ENCODE results near the gene ALX3. TPM values are rescaled to one million over a fixed set of nuclear protein-coding genes. Genes with fewer than 3 reads are reported as not detected.

The ALX3 gene
- total RNA-seq = not detected in 2 replicates

GRCh38 chr1:110070671-110071242 lies at the start of gene ALX3:
Gene ALX3, minus strand, starts transcription at chr1:110070672. Its CDS starts 60 bp downstream, at chr1:110070612.

GRCh38 chr1:110112143-110112542 lies 41.7 kb upstream of the ALX3 start, which contains the start of gene UBL4B:
Gene UBL4B, plus strand, starts transcription at chr1:110112443. Its CDS starts 92 bp downstream, at chr1:110112535.

GRCh38 chr1:110034451-110035235 lies 35.8 kb downstream of the ALX3 start, which contains the start of gene STRIP1:
Gene STRIP1, plus strand, starts transcription at chr1:110034624. Its CDS starts 14 bp downstream, at chr1:110034638.

Other genes with a start within 250 kb of the ALX3 start
- gene CSF1, start 159.8 kb downstream of the ALX3 start, total RNA-seq = 53.5 and 61.1 TPM in 2 replicates
- 83.2 and 91.9 TPM in 2 replicates for gene AHCYL1, start 85.9 kb downstream of the ALX3 start, total RNA-seq
- 48.3 and 58.8 TPM in 2 replicates for gene STRIP1, start 36.0 kb downstream of the ALX3 start, total RNA-seq
- not detected in 2 replicates for gene UBL4B, start 41.8 kb upstream of the ALX3 start, total RNA-seq
- gene SLC6A17, start 79.8 kb upstream of the ALX3 start, total RNA-seq = 0.33 and 0.79 TPM in 2 replicates
- gene KCNC4, start 139.6 kb upstream of the ALX3 start, total RNA-seq = 4.7 and 26.8 TPM in 2 replicates

All from smooth muscle cell of the pulmonary artery (primary cell).